Karpas-422 (cell line): ENCODE measurements around the gene RALY. TPM values are rescaled to one million over a fixed set of nuclear protein-coding genes. Genes with fewer than 3 reads are reported as not detected.
"Not testable (repeated sequence)": the region's sequence is repeated elsewhere in the genome, so short reads cannot be mapped to it uniquely, and the experiment has no call there.

Experiments
- DNase-seq: peaks from one replicate; pipeline ENCODE4 v3.0.0-alpha.2; 2015
- H2AFZ ChIP-seq: fragments of 200-600 bp; sonication (generic); 2 replicates; pipeline ENCODE4 v1.6.1; 2014; ENCODE audit warnings: antibody characterized with exemption, low read length, mixed read lengths
- H3K27ac ChIP-seq: fragments of 200-600 bp; sonication (generic); 2 replicates; pipeline ENCODE4 v1.5.1; 2014; ENCODE audit warnings: mild to moderate bottlenecking, low read length, moderate library complexity
- H3K27me3 ChIP-seq: fragments of 200-600 bp; sonication (generic); 2 replicates; pipeline ENCODE4 v1.6.1; 2014; ENCODE audit warnings: low read length, mixed read lengths
- H3K36me3 ChIP-seq: fragments of 200-600 bp; sonication (generic); 2 replicates; pipeline ENCODE4 v1.6.1; 2014; ENCODE audit warnings: low read length, mixed read lengths; ENCODE audit not compliant: insufficient read depth
- H3K4me1 ChIP-seq: fragments of 200-600 bp; sonication (generic); 2 replicates; pipeline ENCODE4 v1.6.1; 2014; ENCODE audit warnings: mild to moderate bottlenecking, low read length, mixed read lengths
- H3K4me2 ChIP-seq: fragments of 200-600 bp; sonication (generic); 2 replicates; pipeline ENCODE4 v1.6.1; 2014; ENCODE audit warnings: low read length, low read depth, mild to moderate bottlenecking; ENCODE audit not compliant: poor library complexity, severe bottlenecking
- H3K4me3 ChIP-seq: fragments of 200-600 bp; sonication (generic); 2 replicates; pipeline ENCODE4 v1.5.1; 2014; ENCODE audit warnings: mild to moderate bottlenecking, antibody characterized with exemption, low read length, mixed read lengths
- H3K79me2 ChIP-seq: fragments of 200-600 bp; sonication (generic); 2 replicates; pipeline ENCODE4 v1.6.1; 2014; ENCODE audit warnings: mild to moderate bottlenecking, low read length, mixed read lengths
- H3K9ac ChIP-seq: fragments of 200-600 bp; sonication (generic); 2 replicates; pipeline ENCODE4 v1.6.0; 2014; ENCODE audit warnings: low read length
- H3K9me2 ChIP-seq: fragments of 200-600 bp; sonication (generic), shearing (Covaris generic); replicated peaks from 2 replicates; pipeline ENCODE4 v1.6.0; 2014; ENCODE audit warnings: mild to moderate bottlenecking, low read length, moderate library complexity; ENCODE audit not compliant: insufficient read depth
- H3K9me3 ChIP-seq: fragments of 300-700, 200-600 bp; sonication (generic); 2 replicates; pipeline ENCODE4 v1.6.1; 2014; ENCODE audit warnings: low read length, mixed read lengths
- H4K20me1 ChIP-seq: fragments of 200-600 bp; sonication (generic); 2 replicates; pipeline ENCODE4 v1.6.1; 2014; ENCODE audit warnings: mild to moderate bottlenecking, antibody characterized with exemption, low read length, low read depth; ENCODE audit not compliant: insufficient read depth
- total RNA-seq: library from RNA; depleted of rRNA; stranded (reverse); fragments of >200 nt; shearing (Covaris generic); gene quantifications from 2 replicates; pipeline ENCODE4 v1.2.3, GENCODE V29; 2014; ENCODE audit warnings: low replicate concordance

The RALY gene
- total RNA-seq, 1 experiment from 2014 or later = 78.8 TPM

DNA sequence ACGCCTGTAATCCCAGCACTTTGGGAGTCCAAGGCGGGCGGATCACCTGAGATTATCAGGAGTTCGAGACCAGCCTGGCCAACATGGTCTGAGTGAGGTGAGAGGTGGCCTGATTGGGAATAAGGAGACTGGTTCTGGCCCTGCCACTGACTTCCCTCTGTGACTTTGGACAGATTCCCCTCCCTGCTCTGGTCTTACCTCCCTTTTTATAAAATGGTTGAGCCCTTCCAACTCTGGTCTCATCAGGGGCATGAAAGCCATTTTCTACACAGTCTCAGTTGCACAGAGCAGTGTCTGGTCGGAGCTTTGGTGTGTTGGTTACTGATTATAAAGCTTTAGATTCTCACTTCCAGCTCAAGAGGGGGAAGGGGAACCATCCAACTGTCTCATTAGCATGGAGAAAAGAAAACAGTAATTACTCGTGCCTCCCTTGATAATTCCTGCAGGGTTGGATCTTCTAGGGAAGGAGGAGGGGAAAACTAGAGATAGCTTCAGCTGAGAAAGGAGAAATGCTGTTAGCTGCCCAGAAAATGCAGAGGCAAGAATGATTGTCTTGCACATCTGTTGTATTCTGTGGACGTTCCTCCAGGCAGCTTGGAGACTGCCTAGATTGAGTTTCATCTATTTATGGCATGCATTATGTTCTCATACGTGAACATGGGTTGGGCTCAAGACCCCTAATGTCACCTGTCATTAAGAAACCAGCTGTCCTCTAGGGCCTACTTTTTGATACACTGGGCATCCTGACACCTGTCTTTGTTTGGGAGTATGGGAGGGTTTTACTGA is 30.4 kb downstream of the RALY start:
- Histone ChIP-seq H2AFZ (no peak overlapping the region), H3K9ac (no peak overlapping the region), H3K27ac (no peak overlapping the region), H3K79me2 (peaks cover 92% of the 10 kb centered on the region), H3K4me3 (no peak overlapping the region), H3K4me2 (no peak overlapping the region), H3K27me3 (no peaks in the 10 kb centered on the region), H3K4me1 (peaks cover 18% of the 10 kb centered on the region), H4K20me1 (peaks cover 19% of the 10 kb centered on the region; the same call in 1 of the 2 replicates), H3K36me3 (no peaks in the 10 kb centered on the region), H3K9me2 (no peaks in the 10 kb centered on the region), H3K9me3 (no peaks in the 10 kb centered on the region)
- no peak for DNase-seq

DNA sequence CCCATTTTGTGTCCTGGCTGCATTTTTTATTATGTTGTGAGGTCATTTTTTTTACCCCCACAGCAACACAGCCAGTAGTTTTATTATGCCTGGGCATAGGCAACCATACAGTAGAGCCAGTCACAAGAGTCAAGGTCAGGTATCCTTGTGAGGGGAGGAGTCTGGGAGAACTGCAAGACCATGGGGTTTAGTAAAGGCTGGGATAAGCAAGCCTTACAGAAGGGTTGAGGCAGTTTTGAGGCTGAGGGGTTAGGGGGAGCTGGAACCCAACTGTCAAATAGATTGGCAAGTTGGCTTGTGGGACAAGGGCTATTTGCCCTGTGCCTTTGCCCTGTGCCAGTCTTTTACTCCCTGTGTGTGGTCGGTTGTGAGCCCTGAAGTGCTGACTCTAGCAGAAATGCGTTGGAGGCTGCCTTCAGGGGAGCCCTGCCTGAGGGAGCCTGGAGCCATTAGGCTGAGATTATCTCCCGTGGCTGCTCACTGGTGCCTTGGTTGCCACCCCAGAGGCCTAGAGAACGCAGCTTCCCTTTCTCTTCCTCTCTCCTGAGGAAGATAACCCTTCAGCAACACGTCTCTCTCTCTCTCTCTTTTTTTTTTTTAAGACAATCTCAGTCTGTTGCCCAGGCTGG is 31.1 kb downstream of the RALY start:
- Histone ChIP-seq H3K9me3 (no peaks in the 10 kb centered on the region), H3K36me3 (no peaks in the 10 kb centered on the region), H2AFZ (no peak overlapping the region), H3K79me2 (peaks cover 93% of the 10 kb centered on the region), H3K4me1 (peaks cover 18% of the 10 kb centered on the region), H3K27me3 (no peaks in the 10 kb centered on the region), H4K20me1 (peaks cover 19% of the 10 kb centered on the region; the same call in 1 of the 2 replicates), H3K4me3 (no peak overlapping the region), H3K9me2 (no peaks in the 10 kb centered on the region), H3K4me2 (no peak overlapping the region), H3K9ac (no peak overlapping the region), H3K27ac (no peak overlapping the region)
- no peak for DNase-seq

DNA sequence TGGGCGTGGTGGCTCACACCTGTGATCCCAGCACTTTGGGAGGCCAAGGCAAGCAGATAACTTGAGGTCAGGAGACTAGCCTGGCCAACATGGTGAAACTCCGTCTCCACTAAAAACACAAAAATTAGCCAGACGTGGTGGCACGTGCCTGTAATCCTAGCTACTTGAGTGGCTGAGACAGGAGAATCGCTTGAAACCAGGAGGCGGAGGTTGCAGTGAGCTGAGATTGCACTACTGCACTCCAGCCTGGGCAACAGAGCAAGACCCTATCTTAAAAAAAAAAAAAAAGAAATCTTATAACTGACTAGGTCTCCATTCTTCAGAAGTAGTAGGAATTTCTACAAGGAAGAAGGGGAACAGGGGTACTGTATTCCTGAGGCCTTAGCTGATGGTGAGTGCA is 34.3 kb downstream of the RALY start:
- not testable (repeated sequence) for H3K27ac ChIP-seq, H3K4me2 ChIP-seq, H3K9me3 ChIP-seq, H3K9ac ChIP-seq, H3K36me3 ChIP-seq, DNase-seq, H3K4me3 ChIP-seq, H3K9me2 ChIP-seq, H2AFZ ChIP-seq, H3K27me3 ChIP-seq, H3K4me1 ChIP-seq
- peaks cover 91% of the 10 kb centered on the region for H3K79me2 ChIP-seq
- H4K20me1 ChIP-seq = peaks cover 22% of the 10 kb centered on the region; the same call in 1 of the 2 replicates

DNA sequence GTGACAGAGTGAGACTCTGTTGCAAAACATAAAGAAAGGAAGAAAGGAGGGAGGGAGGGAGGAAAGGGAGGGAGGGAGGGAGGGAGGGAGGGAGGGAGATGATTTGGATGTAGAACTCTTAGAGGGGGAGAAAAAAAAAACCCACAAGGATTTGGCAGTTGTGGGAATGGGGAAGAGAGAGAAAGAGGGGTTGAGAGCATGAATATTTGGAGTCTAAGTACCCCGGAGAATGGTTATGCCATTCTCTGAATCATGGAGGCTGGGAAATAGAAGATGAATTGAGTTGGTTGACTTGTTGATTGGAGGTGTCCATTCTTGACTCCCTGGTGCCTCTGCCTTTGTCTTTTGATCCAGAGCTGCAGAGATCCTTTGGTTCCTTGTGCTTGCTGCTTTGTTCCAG is 35.7 kb downstream of the RALY start:
- Histone ChIP-seq H3K4me1 (no peaks in the 10 kb centered on the region), H3K36me3 (no peaks in the 10 kb centered on the region), H3K27ac (no peak overlapping the region), H3K4me3 (no peak overlapping the region), H2AFZ (no peak overlapping the region), H3K9me3 (no peaks in the 10 kb centered on the region), H3K4me2 (no peak overlapping the region), H3K79me2 (peaks cover 91% of the 10 kb centered on the region), H4K20me1 (peaks cover 19% of the 10 kb centered on the region; the same call in 1 of the 2 replicates), H3K27me3 (no peaks in the 10 kb centered on the region), H3K9me2 (no peaks in the 10 kb centered on the region), H3K9ac (no peak overlapping the region)
- DNase-seq = no peak

DNA sequence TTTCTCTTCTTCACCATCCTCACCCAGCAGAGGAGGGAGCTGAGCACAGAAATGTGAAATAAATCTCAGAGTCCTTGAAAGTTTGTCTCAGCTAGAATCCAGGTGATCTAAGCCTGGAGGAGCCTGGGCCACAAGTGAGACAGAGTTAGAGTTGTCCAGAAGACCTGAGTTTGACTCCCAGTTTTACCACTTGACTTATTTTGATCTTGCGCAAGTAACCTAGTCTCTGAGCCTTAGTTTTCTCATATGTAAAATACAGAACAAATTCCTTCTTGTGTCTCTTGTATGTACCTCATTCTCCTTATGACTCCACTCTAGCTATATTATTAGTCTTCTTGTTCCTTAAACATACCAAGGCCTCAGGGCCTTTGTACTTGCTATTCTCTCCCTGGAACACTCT is 36.7 kb downstream of the RALY start:
- Histone ChIP-seq H3K4me2 (no peak overlapping the region), H3K27ac (no peak overlapping the region), H3K9me3 (no peaks in the 10 kb centered on the region), H3K9me2 (no peaks in the 10 kb centered on the region), H3K9ac (no peak overlapping the region), H3K4me3 (no peak overlapping the region), H3K79me2 (peaks cover 87% of the 10 kb centered on the region), H3K4me1 (no peaks in the 10 kb centered on the region), H3K36me3 (no peaks in the 10 kb centered on the region), H3K27me3 (no peaks in the 10 kb centered on the region), H2AFZ (no peak overlapping the region), H4K20me1 (peaks cover 19% of the 10 kb centered on the region; the same call in 1 of the 2 replicates)
- DNase-seq = no peak

DNA sequence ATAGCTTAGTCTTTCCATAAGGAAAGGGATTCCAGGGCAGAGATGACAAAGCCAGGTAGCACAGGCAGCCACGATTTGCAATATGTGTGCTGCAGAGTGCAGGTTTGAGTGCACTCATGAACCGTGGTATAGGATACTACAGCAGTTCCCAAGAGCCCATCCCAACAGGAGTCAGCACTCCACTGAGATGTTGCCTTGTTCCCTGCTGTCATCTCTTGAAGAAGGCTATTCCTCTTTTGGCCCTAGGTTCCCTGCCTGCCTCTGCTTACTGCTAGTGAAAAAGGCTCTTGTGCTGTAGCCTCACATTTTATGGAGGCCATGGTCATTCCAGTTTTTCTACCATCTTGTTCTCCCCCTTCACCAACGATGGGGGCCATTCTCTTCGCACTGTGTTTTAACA is 40.2 kb downstream of the RALY start:
- Histone ChIP-seq H3K4me2 (no peak overlapping the region), H3K9ac (no peak overlapping the region), H3K27ac (no peak overlapping the region), H3K79me2 (peaks cover 89% of the 10 kb centered on the region), H4K20me1 (peaks cover 3% of the 10 kb centered on the region; the same call in 1 of the 2 replicates), H3K4me1 (peaks cover 3% of the 10 kb centered on the region; the same call in 1 of the 2 replicates), H3K9me3 (no peaks in the 10 kb centered on the region), H3K9me2 (no peaks in the 10 kb centered on the region), H3K4me3 (no peak overlapping the region), H3K36me3 (no peaks in the 10 kb centered on the region), H3K27me3 (no peaks in the 10 kb centered on the region), H2AFZ (no peak overlapping the region)
- no peak for DNase-seq

DNA sequence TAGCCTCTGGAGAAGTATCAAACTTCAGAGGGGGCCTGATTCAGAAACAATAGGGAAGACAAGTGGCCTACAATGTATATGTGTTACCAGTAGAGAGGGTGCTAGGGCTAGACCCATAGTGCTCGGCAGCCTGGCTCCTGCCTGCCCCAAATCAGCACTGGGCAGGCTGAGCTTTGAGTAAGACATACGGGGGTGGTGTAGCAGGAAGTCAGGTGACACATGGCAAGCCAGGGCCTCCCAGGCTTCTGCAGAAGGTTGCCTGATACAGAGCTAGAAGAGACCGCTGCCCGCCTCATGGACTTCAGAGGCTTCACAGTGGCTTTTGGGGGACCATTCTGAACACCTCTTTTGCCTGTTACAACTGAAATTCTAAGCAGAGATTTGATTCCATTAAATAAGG is 43.4 kb downstream of the RALY start:
- H2AFZ ChIP-seq = no peak overlapping the region
- no peak for DNase-seq
- no peak overlapping the region for H3K4me3 ChIP-seq
- no peaks in the 10 kb centered on the region for H4K20me1 ChIP-seq
- H3K4me2 ChIP-seq = no peak overlapping the region
- H3K9ac ChIP-seq = no peak overlapping the region
- H3K4me1 ChIP-seq = peaks cover 17% of the 10 kb centered on the region
- no peaks in the 10 kb centered on the region for H3K27me3 ChIP-seq
- no peak overlapping the region for H3K27ac ChIP-seq
- H3K9me3 ChIP-seq = no peaks in the 10 kb centered on the region
- no peaks in the 10 kb centered on the region for H3K36me3 ChIP-seq
- peaks cover 96% of the 10 kb centered on the region for H3K79me2 ChIP-seq
- no peaks in the 10 kb centered on the region for H3K9me2 ChIP-seq

DNA sequence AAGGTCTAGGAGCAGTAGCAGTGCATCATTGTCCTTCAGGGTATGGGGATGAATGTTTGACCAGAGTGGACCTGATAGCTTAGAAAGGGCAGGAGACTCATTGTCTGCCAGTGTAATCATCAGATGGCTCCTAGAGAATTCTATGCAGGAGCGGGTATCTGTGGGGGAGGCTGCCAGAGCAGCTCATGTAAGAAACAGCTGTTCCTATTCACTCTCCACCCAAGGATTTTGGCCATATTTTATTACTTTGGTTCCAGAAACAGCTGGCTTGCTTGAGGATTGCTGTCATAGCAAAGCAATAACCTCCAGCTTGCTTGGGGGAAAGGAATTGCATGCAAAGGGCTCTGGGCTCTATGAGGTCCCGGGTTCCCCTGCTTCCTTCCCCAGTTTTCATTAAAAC is 44.1 kb downstream of the RALY start:
- no peaks in the 10 kb centered on the region for H3K9me3 ChIP-seq
- no peak for DNase-seq
- no peaks in the 10 kb centered on the region for H4K20me1 ChIP-seq
- no peak overlapping the region for H2AFZ ChIP-seq
- H3K4me1 ChIP-seq = peaks cover 21% of the 10 kb centered on the region
- no peaks in the 10 kb centered on the region for H3K36me3 ChIP-seq
- no peak overlapping the region for H3K9ac ChIP-seq
- H3K9me2 ChIP-seq = no peaks in the 10 kb centered on the region
- no peak overlapping the region for H3K27ac ChIP-seq
- no peaks in the 10 kb centered on the region for H3K27me3 ChIP-seq
- H3K79me2 ChIP-seq = peaks cover 96% of the 10 kb centered on the region
- H3K4me2 ChIP-seq = no peak overlapping the region
- H3K4me3 ChIP-seq = no peak overlapping the region
